Measurements from ENCODE around the gene SPATA17. TPM values are rescaled to one million over a fixed set of nuclear protein-coding genes. Genes with fewer than 3 reads are reported as not detected.

SPATA17 gene
- polyA plus RNA-seq, 1 experiment: 0.69 TPM

DNA sequence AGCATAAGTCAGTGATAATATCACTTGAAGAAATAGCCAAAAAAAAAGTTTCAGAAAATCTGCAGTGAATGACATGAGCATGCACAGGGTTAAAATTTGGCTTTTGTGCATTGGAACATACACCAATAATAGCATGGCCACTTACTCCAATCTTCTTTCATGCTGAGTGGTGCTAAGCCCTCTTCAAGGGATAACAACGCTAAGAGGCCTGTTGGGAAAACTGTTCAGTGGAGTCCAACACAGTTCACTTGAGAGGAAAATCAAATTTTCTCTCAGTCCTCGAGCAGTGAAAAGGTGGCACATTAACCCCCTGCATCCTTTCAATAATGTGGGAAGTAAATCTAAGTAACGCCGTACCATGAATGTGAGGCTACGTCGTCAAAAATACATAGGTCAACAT lies 264.7 kb downstream of the SPATA17 start:
- no peak overlapping the region for H3K4me3 ChIP-seq (ENCODE audit: low read depth, low read length)
- TF ChIP-seq, protein P1, sequence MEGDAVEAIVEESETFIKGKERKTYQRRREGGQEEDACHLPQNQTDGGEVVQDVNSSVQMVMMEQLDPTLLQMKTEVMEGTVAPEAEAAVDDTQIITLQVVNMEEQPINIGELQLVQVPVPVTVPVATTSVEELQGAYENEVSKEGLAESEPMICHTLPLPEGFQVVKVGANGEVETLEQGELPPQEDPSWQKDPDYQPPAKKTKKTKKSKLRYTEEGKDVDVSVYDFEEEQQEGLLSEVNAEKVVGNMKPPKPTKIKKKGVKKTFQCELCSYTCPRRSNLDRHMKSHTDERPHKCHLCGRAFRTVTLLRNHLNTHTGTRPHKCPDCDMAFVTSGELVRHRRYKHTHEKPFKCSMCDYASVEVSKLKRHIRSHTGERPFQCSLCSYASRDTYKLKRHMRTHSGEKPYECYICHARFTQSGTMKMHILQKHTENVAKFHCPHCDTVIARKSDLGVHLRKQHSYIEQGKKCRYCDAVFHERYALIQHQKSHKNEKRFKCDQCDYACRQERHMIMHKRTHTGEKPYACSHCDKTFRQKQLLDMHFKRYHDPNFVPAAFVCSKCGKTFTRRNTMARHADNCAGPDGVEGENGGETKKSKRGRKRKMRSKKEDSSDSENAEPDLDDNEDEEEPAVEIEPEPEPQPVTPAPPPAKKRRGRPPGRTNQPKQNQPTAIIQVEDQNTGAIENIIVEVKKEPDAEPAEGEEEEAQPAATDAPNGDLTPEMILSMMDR (IDR thresholded peaks at IDR 0.05; ENCODE audit: low read depth, low read length): no peak
- ChIA-PET POLR2A (no interaction called here), CTCF (no interaction called here)
- H3K9me3 ChIP-seq (ENCODE audit: control insufficient read depth, insufficient read depth, low read length): no peaks in the 10 kb centered on the region
- H3K27ac ChIP-seq (ENCODE audit: low read depth, low read length): no peak overlapping the region
- DNase-seq (ENCODE audit: low read depth, low spot score): no peak
- H3K27me3 ChIP-seq (ENCODE audit: control insufficient read depth, insufficient read depth, low read length): no peaks in the 10 kb centered on the region

DNA sequence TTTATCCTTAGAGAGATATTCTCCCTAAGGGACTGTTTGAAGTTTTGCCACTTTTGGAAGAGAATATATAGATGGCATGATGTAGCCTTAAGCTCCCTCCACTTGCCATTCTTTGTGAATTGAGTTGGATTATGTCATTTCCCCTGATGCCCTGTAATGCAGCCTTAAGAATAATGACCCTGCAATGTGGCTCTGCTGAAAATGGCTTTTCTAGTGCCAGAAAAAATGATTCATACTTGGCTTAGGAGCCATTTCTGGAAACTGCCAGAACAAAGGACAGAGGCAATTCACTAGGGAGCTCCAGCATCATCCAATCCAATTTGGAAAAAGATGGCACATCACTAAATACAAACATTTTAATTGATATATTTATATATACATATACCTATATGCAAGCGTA lies 265.3 kb downstream of the SPATA17 start:
- TF ChIP-seq, protein P1 (IDR thresholded peaks at IDR 0.05; ENCODE audit: low read depth, low read length): no peak
- ChIA-PET CTCF (no interaction called here), POLR2A (no interaction called here)
- Histone ChIP-seq H3K27me3 (ENCODE audit: control insufficient read depth, insufficient read depth, low read length) (no peaks in the 10 kb centered on the region), H3K27ac (ENCODE audit: low read depth, low read length) (no peak overlapping the region), H3K9me3 (ENCODE audit: control insufficient read depth, insufficient read depth, low read length) (no peaks in the 10 kb centered on the region), H3K4me3 (ENCODE audit: low read depth, low read length) (no peak overlapping the region)
- DNase-seq (ENCODE audit: low read depth, low spot score): no peak

DNA sequence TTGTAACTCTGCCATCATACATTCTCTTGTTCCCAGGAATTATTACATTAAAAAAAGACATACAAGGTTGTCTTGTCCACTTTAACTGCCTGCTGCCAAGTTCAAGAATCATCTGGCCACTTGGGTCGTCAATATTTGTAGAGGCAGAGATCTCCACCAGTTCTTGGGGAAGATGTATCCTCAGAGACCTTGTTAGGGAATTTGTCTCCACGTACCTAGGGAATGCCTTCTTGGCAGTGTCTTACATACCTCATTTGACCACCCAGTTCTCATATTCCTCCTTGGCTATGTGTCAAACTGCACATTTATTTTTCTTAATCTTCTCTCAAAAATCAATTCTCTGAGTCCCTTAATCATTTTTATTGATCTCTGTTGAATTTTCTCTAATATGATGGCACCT lies 266.0 kb downstream of the SPATA17 start:
- H3K4me3 ChIP-seq (ENCODE audit: low read depth, low read length): no peak overlapping the region
- POLR2A ChIA-PET: no interaction called here
- H3K27me3 ChIP-seq (ENCODE audit: control insufficient read depth, insufficient read depth, low read length): no peaks in the 10 kb centered on the region
- no peaks in the 10 kb centered on the region for H3K9me3 ChIP-seq (ENCODE audit: control insufficient read depth, insufficient read depth, low read length)
- H3K27ac ChIP-seq (ENCODE audit: low read depth, low read length): no peak overlapping the region
- no peak for DNase-seq (ENCODE audit: low read depth, low spot score)
- TF ChIP-seq, protein P1 (IDR thresholded peaks at IDR 0.05; ENCODE audit: low read depth, low read length): no peak
- CTCF ChIA-PET: no interaction called here

DNA sequence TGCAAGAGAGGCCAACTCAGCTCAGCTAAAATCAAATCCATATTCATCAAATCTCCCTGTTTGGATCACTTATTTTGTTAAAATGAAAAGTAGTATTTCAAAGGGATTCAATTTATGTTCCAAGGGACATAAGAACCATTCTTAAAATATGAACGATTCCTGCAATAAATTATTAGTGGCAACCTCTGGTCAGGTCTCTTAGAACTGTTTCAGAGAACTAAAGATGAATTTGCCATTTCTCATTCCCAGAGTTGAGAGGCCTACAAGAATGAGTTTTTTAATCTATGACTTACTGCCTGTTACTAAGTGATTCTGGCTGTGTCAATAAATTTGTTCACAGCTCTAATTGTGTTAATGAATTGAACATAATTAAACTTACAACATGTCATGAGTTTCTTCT lies 268.5 kb downstream of the SPATA17 start:
- H3K9me3 ChIP-seq (ENCODE audit: control insufficient read depth, insufficient read depth, low read length): no peaks in the 10 kb centered on the region
- DNase-seq (ENCODE audit: low read depth, low spot score): no peak
- TF ChIP-seq, protein P1 (IDR thresholded peaks at IDR 0.05; ENCODE audit: low read depth, low read length): no peak
- ChIA-PET CTCF (no interaction called here), POLR2A (no interaction called here)
- H3K27ac ChIP-seq (ENCODE audit: low read depth, low read length): no peak overlapping the region
- no peak overlapping the region for H3K4me3 ChIP-seq (ENCODE audit: low read depth, low read length)
- H3K27me3 ChIP-seq (ENCODE audit: control insufficient read depth, insufficient read depth, low read length): no peaks in the 10 kb centered on the region

DNA sequence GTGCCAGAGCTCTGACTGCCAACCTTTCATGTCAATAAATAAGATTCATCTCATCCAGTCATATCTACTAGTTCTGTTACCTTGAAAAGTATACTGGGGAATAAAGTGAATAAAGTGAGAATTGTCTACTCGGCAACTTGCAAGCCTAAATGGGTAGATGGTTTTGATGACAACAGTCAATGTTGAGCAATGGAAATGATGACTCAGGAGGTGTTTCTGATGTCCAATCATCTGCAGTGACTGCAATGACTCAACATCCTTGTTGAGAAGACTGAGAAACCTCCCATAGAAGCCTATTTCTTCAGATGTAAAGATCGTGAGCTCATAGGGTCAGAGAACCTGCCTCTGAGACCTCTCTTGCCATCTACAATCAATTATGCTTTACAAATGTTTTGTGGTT lies 276.4 kb downstream of the SPATA17 start:
- Histone ChIP-seq H3K27me3 (ENCODE audit: control insufficient read depth, insufficient read depth, low read length) (no peaks in the 10 kb centered on the region), H3K27ac (ENCODE audit: low read depth, low read length) (no peak overlapping the region), H3K9me3 (ENCODE audit: control insufficient read depth, insufficient read depth, low read length) (no peaks in the 10 kb centered on the region), H3K4me3 (ENCODE audit: low read depth, low read length) (no peak overlapping the region)
- ChIA-PET CTCF (no interaction called here), POLR2A (no interaction called here)
- TF ChIP-seq, protein P1 (IDR thresholded peaks at IDR 0.05; ENCODE audit: low read depth, low read length): no peak
- no peak for DNase-seq (ENCODE audit: low read depth, low spot score)
